Inferior parietal cortex (tissue), 1 donor: Measurements from ENCODE around the gene PRAC1.

Experiments
- DNase-seq: peaks from one replicate; pipeline ENCODE4 v3.0.0-alpha.2; 2016; ENCODE audit errors: extremely low spot score

PRAC1 gene

GRCh38 chr17:48722201-48722907, at the start of gene PRAC1:
TSS of gene PRAC1 (minus strand) at chr17:48722518. CDS start at chr17:48722392, 126 bp downstream.
- DNase-seq = no peak

GRCh38 chr17:48770954-48771353, 48.6 kb upstream of the PRAC1 start:
- DNase-seq = no peak

GRCh38 chr17:48769009-48769675, 46.8 kb upstream of the PRAC1 start:
- no peak for DNase-seq

GRCh38 chr17:48767263-48767774, 45.0 kb upstream of the PRAC1 start:
- DNase-seq = no peak

GRCh38 chr17:48761114-48761513, 38.8 kb upstream of the PRAC1 start:
- no peak for DNase-seq

- DNase-seq = no peak
Measured at GRCh38 chr17:48760411-48760810, 38.1 kb upstream of the PRAC1 start.

- DNase-seq = no peak
Measured at GRCh38 chr17:48759288-48759687, 37.0 kb upstream of the PRAC1 start.

GRCh38 chr17:48757524-48757961, 35.2 kb upstream of the PRAC1 start:
- no peak for DNase-seq

- DNase-seq = no peak
Measured at GRCh38 chr17:48756830-48757251, 34.5 kb upstream of the PRAC1 start.

GRCh38 chr17:48755356-48755755, 33.0 kb upstream of the PRAC1 start:
- no peak for DNase-seq

GRCh38 chr17:48754500-48755261, 32.4 kb upstream of the PRAC1 start:
- no peak for DNase-seq

- DNase-seq = no peak
Measured at GRCh38 chr17:48753794-48754499, 31.6 kb upstream of the PRAC1 start.

GRCh38 chr17:48752399-48753288, 30.3 kb upstream of the PRAC1 start:
- DNase-seq = no peak

- no peak for DNase-seq
Measured at GRCh38 chr17:48751733-48752398, 29.5 kb upstream of the PRAC1 start.

- DNase-seq = no peak
Measured at GRCh38 chr17:48751172-48751571, 28.9 kb upstream of the PRAC1 start.

GRCh38 chr17:48749621-48750553, 27.6 kb upstream of the PRAC1 start:
- DNase-seq = no peak

GRCh38 chr17:48748718-48749566, 26.6 kb upstream of the PRAC1 start:
- no peak for DNase-seq
